NCI-H446 (cell line): ENCODE measurements around the gene BACE2.
"Not testable (repeated sequence)": the region's sequence is repeated elsewhere in the genome, so short reads cannot be mapped to it uniquely, and the experiment has no call there.

Experiments used
- DNase-seq, 2 experiments: peaks; one replicate each; lab custom pipeline; 2025; lab: John Stamatoyannopoulos, UW

Gene BACE2

DNA sequence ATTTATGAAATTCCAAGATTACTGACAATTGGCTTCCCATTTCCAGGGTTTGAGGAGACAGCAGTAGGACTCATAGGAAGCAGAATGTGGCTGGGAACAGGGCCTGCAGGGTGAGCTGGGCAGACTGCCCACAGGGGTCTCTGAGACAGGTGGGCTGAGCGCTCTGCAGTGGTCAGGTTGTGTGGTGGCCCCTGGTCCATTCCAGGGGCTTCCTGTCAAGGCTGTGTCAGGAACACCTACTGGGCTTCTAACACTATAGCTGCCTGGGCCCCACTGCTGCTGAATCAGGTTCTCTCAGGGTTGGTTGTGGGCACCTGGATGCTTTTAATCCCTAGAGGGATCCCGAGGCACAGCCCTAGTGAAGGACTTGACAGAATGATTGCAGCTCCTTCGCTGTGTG, 72.1 kb downstream of the BACE2 start:
- no peak for DNase-seq

DNA sequence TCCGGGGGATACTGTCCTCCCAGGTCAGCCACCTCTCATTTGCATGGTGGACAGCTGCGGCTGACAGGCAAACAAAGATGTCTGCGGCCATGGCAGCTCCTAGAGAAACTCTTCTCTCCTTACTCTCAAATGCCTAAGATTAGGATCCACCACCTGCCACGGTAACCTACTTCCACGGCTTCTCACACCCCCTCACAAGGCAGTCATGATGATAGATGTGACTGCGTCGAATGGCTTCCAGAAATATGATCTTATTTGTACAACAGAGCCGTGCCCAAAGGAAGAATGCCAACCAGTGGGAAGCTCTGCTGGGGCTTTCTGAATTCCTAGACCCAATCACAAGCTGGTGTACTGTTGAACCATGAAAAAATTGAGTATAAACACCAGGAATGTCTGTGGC, 73.4 kb downstream of the BACE2 start:
- no peak for DNase-seq

DNA sequence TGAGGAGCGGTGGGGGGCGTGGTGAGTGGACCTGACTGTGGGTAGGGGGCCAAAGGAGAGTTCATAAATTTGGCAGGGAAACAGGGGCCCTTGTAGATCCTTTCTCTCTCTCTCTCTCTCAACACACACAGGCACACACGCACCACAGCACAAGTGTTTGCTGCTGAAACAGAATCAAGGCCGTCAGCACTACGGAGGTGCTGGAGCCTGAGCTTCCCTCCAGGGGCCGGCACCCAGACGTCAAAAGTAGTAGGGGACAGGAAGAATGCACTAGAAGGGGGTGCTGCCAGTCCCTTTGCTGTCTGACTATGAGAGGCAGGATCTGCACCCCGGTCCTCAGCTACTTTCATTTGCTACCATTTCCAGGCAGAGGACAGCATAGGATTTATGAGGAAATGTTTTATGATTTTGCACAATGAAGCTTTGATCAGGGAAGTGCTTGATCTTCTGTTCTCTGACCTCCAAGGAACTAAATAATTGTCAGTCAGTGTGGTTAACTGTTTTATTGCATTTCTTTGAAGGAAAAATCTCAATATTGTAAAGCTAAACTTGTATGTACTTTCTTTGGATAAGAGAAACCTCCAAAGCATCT, 74.4 kb downstream of the BACE2 start:
- DNase-seq: no peak

DNA sequence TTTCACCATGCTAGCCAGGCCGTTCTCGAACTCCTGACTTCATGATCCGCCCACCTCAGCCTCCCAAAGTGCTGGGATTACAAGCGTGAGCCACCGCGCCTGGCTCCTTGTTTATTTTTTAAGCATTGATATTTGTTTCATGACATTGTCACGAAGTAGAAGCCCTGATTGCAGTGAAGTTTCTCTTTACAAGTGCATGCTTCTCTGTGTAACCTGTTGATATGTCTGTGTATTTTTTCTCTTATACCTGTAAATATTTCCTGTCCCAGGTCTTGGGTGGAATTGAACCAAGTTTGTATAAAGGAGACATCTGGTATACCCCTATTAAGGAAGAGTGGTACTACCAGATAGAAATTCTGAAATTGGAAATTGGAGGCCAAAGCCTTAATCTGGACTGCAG, 75.1 kb downstream of the BACE2 start:
- no peak for DNase-seq

DNA sequence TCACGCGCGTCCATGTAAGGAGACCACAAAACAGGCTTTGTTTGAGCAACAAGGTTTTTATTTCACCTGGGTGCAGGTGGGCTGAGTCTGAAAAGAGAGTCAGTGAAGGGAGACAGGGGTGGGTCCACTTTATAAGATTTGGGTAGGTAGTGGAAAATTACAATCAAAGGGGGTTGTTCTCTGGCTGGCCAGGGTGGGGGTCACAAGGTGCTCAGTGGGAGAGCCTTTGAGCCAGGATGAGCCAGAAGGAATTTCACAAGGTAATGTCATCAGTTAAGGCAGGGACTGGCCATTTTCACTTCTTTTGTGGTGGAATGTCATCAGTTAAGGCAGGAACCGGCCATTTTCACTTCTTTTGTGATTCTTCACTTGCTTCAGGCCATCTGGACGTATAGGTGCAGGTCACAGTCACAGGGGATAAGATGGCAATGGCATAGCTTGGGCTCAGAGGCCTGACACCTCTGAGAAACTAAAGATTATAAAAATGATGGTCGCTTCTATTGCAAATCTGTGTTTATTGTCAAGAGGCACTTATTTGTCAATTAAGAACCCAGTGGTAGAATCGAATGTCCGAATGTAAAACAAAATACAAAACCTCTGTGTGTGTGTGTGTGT, 76.4 kb downstream of the BACE2 start:
- DNase-seq: not testable (repeated sequence)

DNA sequence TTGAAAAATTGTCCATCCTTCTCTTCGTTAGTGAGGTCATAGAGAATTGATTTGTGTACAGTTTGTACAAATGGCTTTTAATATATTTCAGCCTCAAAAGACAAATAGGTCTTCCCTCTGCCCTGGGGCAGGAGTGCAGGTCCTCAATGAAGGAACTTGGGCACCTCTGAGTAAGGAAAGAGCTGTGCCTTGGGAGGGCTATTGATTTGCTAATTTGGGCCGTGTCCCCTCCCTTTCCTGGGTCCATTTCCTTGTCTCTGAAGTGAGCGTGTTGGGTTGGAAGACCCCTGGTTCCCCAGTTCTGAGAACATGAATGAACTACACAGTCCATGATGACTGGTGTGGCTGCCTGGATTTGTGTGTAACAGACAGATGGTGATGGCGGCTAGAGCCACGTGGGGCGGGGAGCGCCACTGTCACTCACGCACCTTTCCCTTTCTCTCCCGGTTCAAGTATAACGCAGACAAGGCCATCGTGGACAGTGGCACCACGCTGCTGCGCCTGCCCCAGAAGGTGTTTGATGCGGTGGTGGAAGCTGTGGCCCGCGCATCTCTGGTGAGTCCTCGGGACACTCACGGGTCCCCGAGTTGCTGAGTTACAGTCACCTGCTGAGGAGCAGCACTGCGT, 77.7 kb downstream of the BACE2 start:
- DNase-seq: no peak

DNA sequence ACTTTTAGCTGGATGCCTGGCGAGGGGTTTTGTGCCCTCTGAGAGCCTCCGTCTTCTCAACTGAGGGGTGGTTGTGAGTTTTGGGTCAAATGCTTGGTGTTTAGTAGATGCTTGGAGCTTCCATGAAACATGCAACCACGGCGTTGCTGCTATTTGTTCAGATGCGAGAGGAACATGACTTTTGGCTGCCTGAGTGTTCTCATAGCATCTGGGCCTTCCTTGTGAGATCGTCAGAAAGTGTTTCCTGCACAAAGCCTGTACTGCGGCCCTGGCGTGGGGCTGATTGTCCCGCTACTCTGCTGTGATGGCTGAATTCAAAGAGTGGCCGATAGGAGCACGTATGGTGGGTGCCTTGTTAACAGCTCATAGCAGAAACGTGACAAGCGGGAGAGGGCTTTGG, 78.8 kb downstream of the BACE2 start:
- DNase-seq: no peak

DNA sequence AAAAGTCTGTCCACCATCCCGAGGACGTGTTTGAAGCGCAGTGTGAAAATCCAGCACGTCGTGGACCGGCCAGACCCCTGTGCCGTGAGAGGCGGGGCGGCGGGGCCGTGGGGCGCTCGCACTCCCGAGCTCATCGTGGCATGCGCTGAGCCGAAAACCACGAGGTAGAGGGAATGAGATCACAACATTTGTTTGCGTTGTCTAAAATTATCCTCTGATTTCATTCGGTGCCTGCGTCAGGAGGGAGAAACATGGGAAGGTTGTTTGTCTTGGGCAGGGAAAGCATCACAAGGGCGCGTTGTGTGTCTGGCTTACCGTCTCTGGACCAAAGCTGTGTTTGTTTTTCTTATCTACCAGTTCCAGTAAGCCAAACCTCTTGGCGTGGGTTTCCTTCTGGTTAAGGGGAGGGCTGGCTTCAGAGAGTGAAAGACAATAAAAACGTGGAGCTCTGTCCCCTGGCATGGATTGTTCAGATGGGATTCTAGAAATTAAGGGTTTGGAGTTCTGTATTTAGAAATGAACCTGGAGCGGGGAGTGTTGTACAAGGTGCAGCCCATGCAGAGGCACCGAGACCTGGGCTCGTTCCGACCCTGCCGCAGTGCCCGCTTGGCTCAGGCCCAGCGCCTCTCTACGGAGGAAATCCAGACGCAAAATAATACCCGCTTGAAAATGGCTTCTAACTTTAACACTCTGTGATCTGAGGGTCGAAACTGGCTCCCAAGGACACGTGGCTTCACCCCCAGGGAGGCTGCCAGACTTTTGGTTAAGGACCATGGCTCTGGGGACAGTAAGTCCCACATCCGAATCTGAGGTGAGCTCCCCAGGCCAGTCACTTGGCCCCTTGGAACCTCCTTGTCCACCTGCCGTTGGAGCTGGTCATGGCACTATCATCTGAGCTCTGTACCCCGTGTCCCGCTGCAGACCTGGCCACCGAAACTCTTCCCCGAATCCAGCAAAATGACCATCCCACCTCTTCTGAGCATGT, 79.9 kb downstream of the BACE2 start:
- DNase-seq: no peak

DNA sequence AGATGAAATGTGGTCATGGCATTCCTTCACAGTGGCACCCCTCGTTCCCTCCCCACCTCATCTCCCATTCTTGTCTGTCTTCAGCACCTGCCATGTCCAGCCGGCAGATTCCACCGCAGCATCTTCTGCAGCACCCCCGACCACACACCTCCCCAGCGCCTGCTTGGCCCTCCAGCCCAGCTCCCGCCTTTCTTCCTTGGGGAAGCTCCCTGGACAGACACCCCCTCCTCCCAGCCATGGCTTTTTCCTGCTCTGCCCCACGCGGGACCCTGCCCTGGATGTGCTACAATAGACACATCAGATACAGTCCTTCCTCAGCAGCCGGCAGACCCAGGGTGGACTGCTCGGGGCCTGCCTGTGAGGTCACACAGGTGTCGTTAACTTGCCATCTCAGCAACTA, 81.5 kb downstream of the BACE2 start:
- DNase-seq: no peak

DNA sequence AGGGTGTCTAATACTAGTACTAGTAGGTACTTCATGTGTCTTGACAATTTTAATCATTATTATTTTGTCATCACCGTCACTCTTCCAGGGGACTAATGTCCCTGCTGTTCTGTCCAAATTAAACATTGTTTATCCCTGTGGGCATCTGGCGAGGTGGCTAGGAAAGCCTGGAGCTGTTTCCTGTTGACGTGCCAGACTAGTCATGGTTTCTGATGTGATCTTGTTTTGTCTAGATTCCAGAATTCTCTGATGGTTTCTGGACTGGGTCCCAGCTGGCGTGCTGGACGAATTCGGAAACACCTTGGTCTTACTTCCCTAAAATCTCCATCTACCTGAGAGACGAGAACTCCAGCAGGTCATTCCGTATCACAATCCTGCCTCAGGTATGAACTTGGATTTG, 82.6 kb downstream of the BACE2 start:
- no peak for DNase-seq

DNA sequence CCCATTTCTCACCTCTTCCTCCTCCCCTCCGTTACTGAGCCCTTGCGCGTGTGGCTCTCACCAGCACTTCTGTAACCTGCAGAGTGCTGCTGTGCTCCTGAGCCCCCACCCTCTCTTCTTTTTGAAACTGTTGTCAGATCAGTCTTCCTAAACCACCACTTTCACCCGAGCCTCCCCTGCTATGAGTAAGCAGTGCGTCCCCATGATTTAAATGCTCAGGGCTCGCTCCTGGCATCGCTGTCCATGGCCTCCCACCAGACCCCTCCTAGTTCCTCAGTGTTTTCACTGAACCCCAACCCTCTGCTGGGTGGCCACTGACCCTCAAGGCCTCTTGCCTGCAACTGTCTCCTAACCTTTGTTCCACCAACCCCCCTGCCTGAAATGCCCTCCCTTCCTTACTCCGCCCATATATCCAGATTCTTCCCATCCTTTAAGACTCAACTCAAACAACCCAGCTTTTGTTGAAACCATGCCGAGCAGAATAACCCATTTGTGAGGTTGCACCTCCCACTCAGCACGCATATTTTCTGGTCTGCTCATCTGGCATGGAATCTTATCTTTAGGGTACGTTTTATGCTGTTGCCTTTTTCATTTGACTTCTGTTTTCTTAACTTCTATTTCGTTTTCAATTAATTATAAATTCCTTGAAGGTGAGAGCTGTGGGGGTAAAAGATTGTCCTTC, 84.1 kb downstream of the BACE2 start:
- DNase-seq: no peak

DNA sequence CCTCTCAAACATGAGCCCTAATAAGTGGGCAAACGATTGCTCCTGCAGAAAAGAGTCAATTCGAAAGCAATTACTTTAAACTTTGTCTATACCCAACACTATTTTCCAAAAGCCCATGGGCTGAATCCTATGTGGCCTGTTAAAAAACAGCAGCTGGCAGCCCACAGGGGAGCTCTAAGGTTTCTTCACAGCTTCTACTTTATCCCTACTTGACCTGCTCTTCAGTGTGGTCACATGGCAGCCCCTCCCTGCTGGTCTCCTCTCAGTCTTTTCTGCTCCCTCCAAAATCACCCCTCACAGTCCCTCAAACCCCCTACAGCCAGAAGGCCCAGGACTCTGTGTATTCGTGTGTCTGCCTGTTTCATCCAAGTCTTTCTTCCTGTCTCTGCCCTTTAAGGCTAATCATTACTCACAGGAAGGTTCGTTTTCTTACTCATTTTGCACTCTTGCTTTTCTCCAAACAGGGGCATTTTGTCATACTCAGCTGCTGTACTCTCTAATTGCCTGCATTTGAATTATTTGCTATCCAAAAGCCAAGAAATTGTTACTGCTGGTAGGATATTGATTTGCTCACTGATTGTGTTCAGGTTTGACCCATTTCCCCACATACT, 86.2 kb downstream of the BACE2 start:
- DNase-seq: no peak

DNA sequence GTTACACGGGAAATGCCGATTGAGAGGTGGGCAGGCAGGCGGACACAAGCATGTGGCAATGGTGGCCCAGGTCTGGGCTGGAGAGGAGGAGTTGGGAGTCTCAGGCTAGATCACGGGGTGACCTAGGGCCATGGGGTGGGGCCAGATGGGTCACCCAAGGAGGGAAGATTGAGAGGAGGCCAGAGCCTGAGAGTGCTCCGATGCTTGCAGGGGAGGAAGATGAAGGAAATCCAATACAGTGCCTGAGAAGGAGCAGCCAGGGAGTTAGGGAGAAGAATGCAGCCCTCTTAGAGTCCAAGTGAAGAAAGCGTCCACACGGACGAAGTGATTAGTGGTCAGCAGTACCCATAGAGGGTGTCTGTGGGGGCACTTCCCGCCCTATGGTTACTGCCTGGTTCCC, 87.2 kb downstream of the BACE2 start:
- DNase-seq: no peak

DNA sequence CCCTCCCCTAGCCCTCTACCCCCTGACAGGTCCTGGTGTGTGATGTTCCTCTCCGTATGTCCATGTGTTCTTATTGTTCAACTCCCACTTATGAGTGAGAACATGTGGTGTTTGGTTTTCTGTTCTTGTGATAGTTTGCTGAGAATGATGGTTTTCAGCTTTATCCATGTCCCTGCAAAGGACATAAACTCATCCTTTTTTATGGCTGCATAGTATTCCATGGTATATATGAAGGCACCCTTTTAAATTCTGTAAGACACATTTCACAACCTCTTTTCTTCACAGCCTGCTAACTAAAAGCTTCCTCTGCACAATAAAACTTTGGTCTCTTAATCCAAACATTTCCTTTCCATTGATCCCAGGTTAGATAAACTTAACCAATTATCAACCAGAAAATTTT, 88.3 kb downstream of the BACE2 start:
- not testable (repeated sequence) for DNase-seq

DNA sequence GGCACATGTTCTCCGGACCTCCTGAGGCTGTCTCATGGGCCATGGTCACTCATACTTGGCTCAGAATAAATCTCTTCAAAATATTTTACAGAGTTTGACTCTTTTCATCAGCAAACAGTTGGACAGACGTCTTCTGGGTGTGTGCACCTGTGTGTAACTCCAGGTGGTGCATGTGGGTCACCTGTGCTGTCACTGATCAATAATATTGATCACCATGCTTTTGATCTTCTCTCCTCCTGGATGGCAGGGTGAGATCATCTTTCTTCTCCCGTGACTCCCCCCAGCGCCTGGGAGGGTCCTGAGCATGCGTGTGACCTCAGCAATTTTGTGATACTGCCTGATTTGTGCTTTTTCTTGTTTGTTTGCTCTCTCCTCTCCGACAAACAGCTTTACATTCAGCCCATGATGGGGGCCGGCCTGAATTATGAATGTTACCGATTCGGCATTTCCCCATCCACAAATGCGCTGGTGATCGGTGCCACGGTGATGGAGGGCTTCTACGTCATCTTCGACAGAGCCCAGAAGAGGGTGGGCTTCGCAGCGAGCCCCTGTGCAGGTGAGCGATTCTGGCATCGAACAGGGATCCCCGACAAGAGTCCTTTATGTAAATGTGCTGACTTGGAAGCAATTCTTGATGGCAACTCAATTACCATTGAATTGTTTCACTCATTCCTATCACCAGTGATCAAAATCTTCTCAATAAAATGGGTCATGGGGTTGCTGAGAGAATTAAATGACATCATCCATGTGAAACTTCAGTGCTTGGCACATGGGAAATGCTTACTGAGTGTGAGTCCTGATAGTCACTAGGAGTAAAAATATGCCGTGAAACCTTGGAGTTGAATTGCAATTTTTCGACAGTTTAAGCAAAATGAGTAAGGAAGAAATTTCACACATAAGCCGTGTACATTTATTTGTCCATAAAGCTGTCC, 89.1 kb downstream of the BACE2 start:
- DNase-seq: no peak

DNA sequence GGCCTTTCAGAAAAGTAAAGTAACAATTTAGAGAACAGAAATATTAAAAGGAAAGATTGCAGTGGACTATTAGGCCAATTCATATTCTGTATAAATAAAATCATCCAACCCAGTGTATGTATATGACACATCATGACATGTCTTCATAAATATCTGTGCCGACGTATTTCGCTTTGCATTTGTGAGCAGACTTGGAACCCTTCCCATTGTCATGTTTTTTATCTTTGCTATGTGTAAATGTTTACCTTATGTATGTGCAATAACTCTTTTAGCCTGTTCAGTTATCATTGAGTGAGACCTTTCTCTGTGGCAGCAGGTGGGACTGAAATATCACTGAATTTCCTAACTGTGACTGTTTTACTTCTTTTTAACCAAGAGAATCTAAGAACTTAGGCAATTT, 90.7 kb downstream of the BACE2 start:
- DNase-seq: no peak

DNA sequence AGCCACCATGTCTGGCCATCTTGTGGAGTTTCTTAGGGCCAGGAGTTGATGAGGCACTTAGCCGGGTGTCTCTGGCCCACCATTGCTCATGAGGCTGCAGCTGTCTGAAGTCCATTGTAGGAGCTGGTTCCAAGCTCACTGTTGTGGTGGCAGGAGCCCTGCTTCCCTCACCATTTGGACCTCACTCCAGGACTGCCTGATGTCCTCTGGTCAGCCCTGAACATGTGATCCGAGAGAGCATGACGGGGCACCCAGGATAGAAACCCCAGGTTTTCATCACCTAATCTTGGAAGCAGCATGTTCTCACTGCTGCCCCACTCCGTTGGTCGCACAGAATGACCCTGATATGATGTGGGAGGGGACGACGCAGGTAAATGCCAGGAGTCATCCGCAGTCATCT, 92.5 kb downstream of the BACE2 start:
- DNase-seq: no peak

DNA sequence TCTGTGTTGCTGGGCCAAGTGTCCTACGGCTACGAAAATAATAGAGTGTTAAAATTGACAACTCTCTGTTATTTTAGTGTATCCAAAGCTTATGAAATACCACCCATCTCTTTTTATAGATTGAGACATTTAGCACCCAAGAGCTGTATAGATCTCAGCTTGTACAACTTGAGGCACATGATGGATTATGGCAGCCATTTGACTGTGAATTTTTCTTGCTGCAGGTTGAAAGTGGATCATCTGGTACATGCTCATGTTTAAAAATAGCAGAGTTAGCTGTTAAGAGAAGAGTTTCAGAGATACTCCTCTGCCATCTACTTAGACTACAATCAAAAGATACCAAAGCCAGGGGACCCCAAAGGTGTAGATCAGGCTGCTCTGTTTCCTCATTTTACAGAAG, 99.4 kb downstream of the BACE2 start:
- DNase-seq: no peak

DNA sequence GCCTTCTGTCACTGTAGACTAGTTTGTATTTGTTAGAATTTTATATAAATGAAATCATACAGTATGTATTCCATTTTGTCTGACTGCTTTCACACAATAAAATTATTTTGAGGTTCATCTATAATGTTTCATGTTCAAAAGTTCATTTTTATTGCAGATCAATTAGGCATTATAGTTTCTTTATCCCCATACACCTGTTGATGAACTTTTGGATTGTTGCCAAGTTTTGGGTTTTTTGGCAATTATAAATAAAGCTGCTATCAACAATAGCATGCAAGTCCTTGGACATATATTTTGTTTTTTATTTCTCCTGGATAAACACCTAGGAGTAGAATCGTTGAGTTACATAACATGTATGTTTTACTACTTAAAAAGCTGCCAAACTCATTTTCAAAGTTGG, 101.6 kb downstream of the BACE2 start:
- DNase-seq: no peak

DNA sequence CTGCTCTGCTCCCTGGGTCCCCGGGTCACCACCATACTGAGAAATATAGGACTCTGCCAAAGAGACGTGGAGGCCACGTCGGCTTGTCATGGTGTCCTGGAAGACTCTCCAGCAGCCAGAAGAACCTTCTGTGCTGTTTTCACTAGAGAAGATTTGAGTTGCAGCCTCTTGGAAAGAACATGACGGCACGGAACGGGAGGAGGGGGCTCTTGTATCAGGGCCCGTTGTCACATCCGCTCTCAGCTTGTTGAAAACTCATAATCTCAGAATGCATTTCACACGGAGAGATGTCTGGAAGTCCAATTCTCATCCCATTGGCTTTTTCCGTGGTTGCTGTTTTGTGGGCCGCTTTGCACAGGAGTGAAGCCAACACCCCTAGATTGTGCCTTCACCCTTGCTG, 109.2 kb downstream of the BACE2 start:
- no peak for DNase-seq

DNA sequence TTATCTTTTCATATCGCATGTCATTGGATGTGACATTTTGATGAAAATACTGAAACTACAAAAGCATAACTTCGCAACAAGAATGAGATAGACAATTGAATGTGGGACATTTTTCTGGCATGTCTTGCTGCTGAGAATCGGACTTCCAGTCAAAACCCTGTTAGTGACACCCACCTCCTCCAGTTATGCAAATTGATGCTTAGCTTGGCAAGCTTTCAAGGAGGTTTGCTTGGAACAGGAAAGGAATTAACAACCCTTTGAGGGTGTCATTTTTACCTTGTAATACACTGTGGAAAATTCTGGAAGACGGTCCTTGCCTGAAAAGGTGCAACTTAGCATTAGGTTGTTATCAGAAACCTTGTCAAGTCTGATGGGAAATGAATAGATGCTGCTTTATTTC, 109.9 kb downstream of the BACE2 start:
- DNase-seq: no peak
